ENCODE measurements around the gene MRPS23. TPM values are rescaled to one million over a fixed set of nuclear protein-coding genes. Genes with fewer than 3 reads are reported as not detected.

The MRPS23 gene
- total RNA-seq, 2 donors from 2014 or later = 1.3 to 13.7 TPM

DNA sequence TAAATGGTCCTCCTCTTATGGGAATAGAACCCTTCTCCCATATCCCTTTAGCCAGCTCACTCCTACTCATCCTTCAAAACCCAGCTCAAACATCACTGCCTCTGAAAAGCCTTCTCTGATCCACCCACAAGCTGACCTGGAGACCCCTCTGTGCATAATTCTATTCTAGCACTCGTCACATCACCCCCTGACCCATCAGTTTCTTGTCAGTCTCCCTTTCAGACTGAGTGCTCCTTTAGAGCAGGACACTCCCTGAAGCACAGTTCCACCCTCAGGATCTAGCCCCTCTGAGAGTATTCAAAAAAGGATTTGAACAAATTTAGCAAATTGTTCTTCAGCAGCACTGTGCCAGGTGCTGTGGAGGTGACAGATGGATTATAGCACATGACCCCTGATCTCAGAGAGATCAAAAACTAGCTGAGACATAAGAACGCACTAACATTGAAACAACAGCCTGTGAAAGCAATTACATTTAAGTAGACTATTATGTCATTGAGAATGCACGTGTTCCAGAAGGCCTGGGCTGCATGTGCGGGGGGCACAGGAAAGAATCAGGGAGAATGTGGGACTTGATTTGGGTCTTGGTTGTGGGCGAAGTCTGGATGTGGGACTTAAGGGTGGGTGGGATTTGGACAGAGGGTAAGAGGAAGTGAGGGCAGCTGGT, 43.5 kb downstream of the MRPS23 start:
- Histone ChIP-seq H3K4me3 (no peak overlapping the region), H3K36me3 (replicated peaks in 1 of 2; ENCODE audit: insufficient read depth in 1 of 2, low read depth in 2 of 2) (no peaks in the 10 kb centered on the region), H3K9me3 (no peaks in the 10 kb centered on the region), H3K27ac (no peak overlapping the region), H3K4me1 (peaks cover 7% of the 10 kb centered on the region), H3K27me3 (no peaks in the 10 kb centered on the region)
- 60% methylated on average over 4 to 5 of the region's 5 CpGs for WGBS, 2 donors
- TF ChIP-seq, protein P1, sequence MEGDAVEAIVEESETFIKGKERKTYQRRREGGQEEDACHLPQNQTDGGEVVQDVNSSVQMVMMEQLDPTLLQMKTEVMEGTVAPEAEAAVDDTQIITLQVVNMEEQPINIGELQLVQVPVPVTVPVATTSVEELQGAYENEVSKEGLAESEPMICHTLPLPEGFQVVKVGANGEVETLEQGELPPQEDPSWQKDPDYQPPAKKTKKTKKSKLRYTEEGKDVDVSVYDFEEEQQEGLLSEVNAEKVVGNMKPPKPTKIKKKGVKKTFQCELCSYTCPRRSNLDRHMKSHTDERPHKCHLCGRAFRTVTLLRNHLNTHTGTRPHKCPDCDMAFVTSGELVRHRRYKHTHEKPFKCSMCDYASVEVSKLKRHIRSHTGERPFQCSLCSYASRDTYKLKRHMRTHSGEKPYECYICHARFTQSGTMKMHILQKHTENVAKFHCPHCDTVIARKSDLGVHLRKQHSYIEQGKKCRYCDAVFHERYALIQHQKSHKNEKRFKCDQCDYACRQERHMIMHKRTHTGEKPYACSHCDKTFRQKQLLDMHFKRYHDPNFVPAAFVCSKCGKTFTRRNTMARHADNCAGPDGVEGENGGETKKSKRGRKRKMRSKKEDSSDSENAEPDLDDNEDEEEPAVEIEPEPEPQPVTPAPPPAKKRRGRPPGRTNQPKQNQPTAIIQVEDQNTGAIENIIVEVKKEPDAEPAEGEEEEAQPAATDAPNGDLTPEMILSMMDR (IDR thresholded peaks at IDR 0.05) = no peak
- TF ChIP-seq POLR2A (IDR thresholded peaks at IDR 0.05) = no peak
- DNase-seq (no peak), ATAC-seq (no peak)
- intact Hi-C loops (cut with DNase I) = no loop called here

DNA sequence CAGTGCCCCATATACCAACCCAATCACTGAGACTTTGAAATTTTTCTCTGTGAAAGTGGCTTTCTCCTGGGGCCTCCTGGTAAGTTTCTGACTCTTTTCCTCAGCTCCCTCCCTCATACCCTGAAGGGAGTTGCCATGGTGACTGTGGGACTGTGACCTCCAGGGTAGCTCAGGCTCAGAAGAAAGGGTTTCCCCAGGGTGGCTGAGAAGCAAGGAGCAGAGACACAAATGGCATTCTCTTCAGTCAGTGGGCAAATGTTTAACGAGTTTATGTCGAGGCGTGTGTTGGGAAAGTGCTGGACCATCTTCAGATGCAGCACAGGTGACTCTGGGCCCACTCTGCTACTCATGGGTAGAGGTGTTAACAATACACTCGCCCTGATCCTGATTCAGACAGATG, 46.8 kb downstream of the MRPS23 start:
- DNase-seq = no peak
- Histone ChIP-seq H3K36me3 (replicated peaks in 1 of 2; ENCODE audit: insufficient read depth in 1 of 2, low read depth in 2 of 2) (no peaks in the 10 kb centered on the region), H3K27ac (no peak overlapping the region), H3K4me1 (no peaks in the 10 kb centered on the region), H3K4me3 (no peak overlapping the region), H3K9me3 (no peaks in the 10 kb centered on the region), H3K27me3 (no peaks in the 10 kb centered on the region)
- TF ChIP-seq, protein P1 (IDR thresholded peaks at IDR 0.05) = no peak
- TF ChIP-seq POLR2A (IDR thresholded peaks at IDR 0.05) = no peak
- ATAC-seq = no peak
- intact Hi-C loops (cut with DNase I) = no loop called here
- WGBS, 2 donors = 34 to 52% methylated on average over 4 of the region's 4 CpGs

DNA sequence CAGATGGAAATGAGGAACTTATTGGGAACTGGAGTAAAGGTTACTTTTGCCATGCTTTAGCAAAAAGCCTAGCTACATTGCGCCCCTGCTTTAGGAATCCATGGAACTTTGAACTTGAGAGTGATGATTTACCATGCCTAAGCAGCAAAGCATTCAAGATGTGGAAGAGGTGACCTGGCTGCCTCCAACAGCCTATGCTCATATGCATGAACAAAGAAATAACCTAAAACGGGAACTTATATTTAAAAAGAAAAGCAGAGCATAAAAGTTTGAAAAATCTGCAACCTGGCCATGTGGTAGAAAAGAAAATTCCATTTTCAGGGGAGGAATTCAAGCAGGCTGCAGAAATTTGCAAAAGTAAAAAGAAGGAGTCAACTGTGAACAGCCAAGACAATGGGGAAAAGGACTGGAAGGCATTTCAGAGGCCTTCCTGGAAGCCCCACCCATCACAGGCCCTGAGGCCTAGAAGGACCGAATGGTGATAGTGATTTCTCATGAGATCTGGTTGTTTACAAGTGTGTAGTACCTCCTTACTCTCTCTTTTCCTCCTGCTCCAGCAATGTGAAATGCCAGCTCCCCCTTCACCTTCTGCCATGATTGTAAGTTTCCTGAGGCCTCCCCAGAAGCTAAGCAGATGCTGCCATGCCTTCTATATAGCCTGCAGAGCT, 48.7 kb downstream of the MRPS23 start:
- Histone ChIP-seq H3K36me3 (replicated peaks in 1 of 2; ENCODE audit: insufficient read depth in 1 of 2, low read depth in 2 of 2) (no peaks in the 10 kb centered on the region), H3K9me3 (no peaks in the 10 kb centered on the region)

DNA sequence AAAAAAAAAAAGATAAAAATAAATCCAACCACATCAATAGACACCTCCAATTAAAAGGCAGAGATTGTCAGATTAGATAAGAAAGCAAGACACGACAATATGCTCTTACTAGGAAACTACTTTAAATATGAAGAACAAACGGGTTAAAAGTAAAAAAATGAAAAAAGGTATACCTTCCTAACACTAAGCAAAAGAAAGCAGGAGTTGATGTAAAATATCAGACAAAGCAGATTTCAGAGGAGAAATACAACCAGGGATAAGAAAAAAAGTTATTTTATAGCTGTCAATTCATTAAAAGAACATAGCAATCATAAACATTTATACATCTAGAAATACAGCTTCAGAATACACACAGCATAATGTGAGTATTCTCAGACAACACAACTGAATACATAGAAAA, 55.0 kb downstream of the MRPS23 start:
- Histone ChIP-seq H3K27me3 (no peaks in the 10 kb centered on the region), H3K27ac (no peak overlapping the region), H3K4me1 (no peaks in the 10 kb centered on the region), H3K36me3 (replicated peaks in 1 of 2; ENCODE audit: insufficient read depth in 1 of 2, low read depth in 2 of 2) (no peaks in the 10 kb centered on the region), H3K4me3 (no peak overlapping the region), H3K9me3 (no peaks in the 10 kb centered on the region)
- WGBS, 2 donors = 43 to 65% methylated on average over 2 of the region's 2 CpGs
- no peak for ATAC-seq
- TF ChIP-seq POLR2A (IDR thresholded peaks at IDR 0.05) = no peak
- no peak for DNase-seq
- intact Hi-C loops (cut with DNase I) = no loop called here

More for the DNA sequence above, 48.7 kb downstream of the MRPS23 start:
- DNase-seq (no peak), ATAC-seq (no peak)
- H3K27me3 ChIP-seq = no peaks in the 10 kb centered on the region
- H3K4me3 ChIP-seq = no peak overlapping the region
- H3K4me1 ChIP-seq = no peaks in the 10 kb centered on the region
- 60 to 92% methylated on average over 3 of the region's 3 CpGs for WGBS, 2 donors
- H3K27ac ChIP-seq = no peak overlapping the region
- intact Hi-C loops (cut with DNase I) = no loop called here
- TF ChIP-seq, protein P1 (IDR thresholded peaks at IDR 0.05) = no peak
- TF ChIP-seq POLR2A (IDR thresholded peaks at IDR 0.05) = no peak

DNA sequence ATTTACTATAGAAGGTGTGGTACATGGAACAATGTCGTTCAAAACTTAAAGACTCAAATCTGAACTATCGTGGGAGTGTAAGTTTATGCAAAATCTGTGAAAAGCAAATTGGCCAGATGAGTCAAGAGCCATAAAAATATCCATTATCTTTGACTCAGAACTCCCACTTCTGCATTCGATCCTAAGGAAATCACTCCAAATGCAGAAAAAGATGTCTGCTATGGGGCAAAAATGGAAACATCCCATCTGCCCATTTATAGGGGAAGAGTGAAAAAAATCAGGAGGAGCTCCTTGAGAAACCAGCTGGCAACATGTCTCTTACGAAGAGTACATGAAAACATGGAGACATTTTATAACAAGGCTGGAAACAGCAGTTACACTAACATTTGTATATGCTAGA, 61.1 kb downstream of the MRPS23 start:
- intact Hi-C loops (cut with DNase I) = no loop called here
- TF ChIP-seq, protein P1 (IDR thresholded peaks at IDR 0.05) = no peak
- TF ChIP-seq POLR2A (IDR thresholded peaks at IDR 0.05) = no peak
- DNase-seq (no peak), ATAC-seq (no peak)
- Histone ChIP-seq H3K4me3 (no peak overlapping the region), H3K27ac (no peak overlapping the region), H3K4me1 (no peaks in the 10 kb centered on the region), H3K27me3 (no peaks in the 10 kb centered on the region), H3K9me3 (no peaks in the 10 kb centered on the region), H3K36me3 (replicated peaks in 1 of 2; ENCODE audit: insufficient read depth in 1 of 2, low read depth in 2 of 2) (no peaks in the 10 kb centered on the region)
- 66 to 67% methylated on average over 4 of the region's 4 CpGs for WGBS, 2 donors
